Measurements from ENCODE around the gene TMEM202. TPM values are rescaled to one million over a fixed set of nuclear protein-coding genes. Genes with fewer than 3 reads are reported as not detected.

The TMEM202 gene
- total and polyA plus RNA-seq, 12 donors = not detected

DNA sequence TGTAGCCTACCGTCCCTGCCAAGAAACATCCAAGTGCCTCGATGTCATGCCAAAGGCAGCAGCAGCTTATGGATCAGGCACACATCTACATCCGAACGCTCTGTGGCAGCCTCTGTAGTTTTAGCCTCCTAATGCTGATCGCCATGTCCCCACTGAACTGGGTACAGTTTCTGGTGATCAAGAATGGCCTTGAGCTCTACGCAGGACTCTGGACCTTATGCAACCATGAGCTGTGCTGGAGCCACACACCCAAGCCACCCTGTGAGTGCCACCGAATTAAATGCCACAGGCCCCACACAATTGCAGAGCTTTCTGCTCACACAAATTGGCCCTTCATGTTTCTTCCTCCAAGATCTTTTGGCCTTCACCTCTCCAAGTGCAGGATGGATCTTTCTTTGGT lies 543 bp downstream of the TMEM202 start:
- intact Hi-C loops (cut with DNase I) = no loop called here
- Histone ChIP-seq H3K4me1 (replicated peaks in 1 of 2) (no peaks in the 10 kb centered on the region), H3K27ac (no peak overlapping the region), H3K4me3 (no peak overlapping the region), H3K9me3 (replicated peaks in 1 of 3) (no peaks in the 10 kb centered on the region), H3K27me3 (no peaks in the 10 kb centered on the region), H3K36me3 (replicated peaks in 1 of 2) (no peaks in the 10 kb centered on the region)
- peak in 1 of 7 donors; percentile 1 for DNase-seq
- no peak for TF ChIP-seq POLR2A (IDR thresholded peaks at IDR 0.05)
- TF ChIP-seq, protein P1, sequence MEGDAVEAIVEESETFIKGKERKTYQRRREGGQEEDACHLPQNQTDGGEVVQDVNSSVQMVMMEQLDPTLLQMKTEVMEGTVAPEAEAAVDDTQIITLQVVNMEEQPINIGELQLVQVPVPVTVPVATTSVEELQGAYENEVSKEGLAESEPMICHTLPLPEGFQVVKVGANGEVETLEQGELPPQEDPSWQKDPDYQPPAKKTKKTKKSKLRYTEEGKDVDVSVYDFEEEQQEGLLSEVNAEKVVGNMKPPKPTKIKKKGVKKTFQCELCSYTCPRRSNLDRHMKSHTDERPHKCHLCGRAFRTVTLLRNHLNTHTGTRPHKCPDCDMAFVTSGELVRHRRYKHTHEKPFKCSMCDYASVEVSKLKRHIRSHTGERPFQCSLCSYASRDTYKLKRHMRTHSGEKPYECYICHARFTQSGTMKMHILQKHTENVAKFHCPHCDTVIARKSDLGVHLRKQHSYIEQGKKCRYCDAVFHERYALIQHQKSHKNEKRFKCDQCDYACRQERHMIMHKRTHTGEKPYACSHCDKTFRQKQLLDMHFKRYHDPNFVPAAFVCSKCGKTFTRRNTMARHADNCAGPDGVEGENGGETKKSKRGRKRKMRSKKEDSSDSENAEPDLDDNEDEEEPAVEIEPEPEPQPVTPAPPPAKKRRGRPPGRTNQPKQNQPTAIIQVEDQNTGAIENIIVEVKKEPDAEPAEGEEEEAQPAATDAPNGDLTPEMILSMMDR (IDR thresholded peaks at IDR 0.05) = no peak
- WGBS, 4 donors = 72 to 82% (median 77%) methylated on average over 7 of the region's 7 CpGs

DNA sequence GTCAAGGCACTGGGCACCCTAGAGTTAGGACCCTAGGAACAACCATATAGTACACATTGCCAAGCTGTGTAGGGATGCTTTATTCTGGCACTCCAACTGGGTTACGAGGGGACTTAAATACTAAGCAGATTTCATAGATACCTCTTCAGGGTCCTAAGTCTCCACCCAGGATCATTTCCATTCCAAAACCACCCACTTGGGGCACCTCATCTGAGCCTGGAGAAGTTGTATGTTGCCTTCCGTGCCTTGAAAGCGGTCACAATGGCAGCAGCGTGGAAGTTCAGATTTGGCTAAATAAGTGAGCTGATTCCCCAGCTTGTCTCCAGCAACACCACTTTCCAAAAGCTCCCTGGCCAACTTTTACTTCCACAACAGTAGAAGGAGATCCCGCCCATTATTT lies 4.6 kb downstream of the TMEM202 start:
- no peaks in the 10 kb centered on the region for H3K27me3 ChIP-seq
- H3K4me1 ChIP-seq (replicated peaks in 1 of 2) = no peaks in the 10 kb centered on the region
- no peak overlapping the region for H3K27ac ChIP-seq
- H3K36me3 ChIP-seq (replicated peaks in 1 of 2) = no peaks in the 10 kb centered on the region
- DNase-seq = no peak
- H3K9me3 ChIP-seq (replicated peaks in 1 of 3) = no peaks in the 10 kb centered on the region
- 76 to 87% (median 83%) methylated on average over 5 of the region's 5 CpGs for WGBS, 4 donors
- no peak overlapping the region for H3K4me3 ChIP-seq
- intact Hi-C loops (cut with DNase I) = no loop called here
- TF ChIP-seq POLR2A (IDR thresholded peaks at IDR 0.05) = no peak
- TF ChIP-seq, protein P1 (IDR thresholded peaks at IDR 0.05) = no peak

DNA sequence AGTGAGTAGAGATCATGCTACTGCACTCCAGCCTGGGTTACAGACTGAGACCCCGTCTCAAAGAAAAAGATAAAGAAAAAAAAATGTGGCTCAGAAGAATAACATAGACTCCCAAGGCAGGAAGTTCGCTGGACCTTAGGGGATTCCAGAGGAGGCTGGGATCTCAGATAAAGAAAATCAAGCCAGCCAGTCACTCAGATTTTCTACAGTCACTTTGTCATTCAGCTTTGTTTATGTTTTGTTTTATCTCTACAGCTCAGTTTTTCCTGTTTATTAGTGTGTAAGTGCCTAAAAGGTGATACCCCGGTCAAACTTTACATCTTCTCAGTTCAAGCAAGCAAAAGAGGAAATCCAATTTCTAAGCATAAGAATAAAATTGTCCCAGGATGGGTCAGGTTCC lies 6.3 kb downstream of the TMEM202 start:
- Histone ChIP-seq H3K4me1 (replicated peaks in 1 of 2) (no peaks in the 10 kb centered on the region), H3K9me3 (replicated peaks in 1 of 3) (no peaks in the 10 kb centered on the region), H3K27me3 (no peaks in the 10 kb centered on the region), H3K4me3 (no peak overlapping the region), H3K27ac (no peak overlapping the region), H3K36me3 (replicated peaks in 1 of 2) (no peaks in the 10 kb centered on the region)
- 34 to 45% (median 39%) methylated on average over 3 of the region's 3 CpGs for WGBS, 4 donors
- DNase-seq = no peak
- TF ChIP-seq, protein P1 (IDR thresholded peaks at IDR 0.05) = no peak
- TF ChIP-seq POLR2A (IDR thresholded peaks at IDR 0.05) = no peak
- intact Hi-C loops (cut with DNase I) = no loop called here

DNA sequence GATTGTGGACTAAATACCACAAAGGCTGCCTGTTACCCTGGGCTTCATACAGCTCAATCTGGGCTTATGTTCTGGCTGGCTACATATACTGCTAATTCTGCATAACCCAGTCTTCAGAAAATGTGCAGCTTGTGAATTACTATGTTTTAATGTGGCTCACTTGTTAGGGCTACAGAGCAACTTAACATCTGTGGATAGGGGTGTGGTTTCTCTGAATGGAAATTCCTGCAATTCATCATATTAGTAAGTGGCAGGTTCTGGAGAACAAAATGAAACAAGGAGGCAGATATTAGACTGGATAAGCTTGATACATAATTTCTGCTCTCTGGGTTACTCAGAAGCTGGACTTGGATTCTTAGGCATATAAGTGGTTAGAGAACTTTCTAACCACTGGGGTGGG lies 6.7 kb downstream of the TMEM202 start:
- no peaks in the 10 kb centered on the region for H3K4me1 ChIP-seq (replicated peaks in 1 of 2)
- TF ChIP-seq POLR2A (IDR thresholded peaks at IDR 0.05) = no peak
- TF ChIP-seq, protein P1 (IDR thresholded peaks at IDR 0.05) = no peak
- intact Hi-C loops (cut with DNase I) = no loop called here
- no peak for DNase-seq
- H3K27me3 ChIP-seq = no peaks in the 10 kb centered on the region
- H3K36me3 ChIP-seq (replicated peaks in 1 of 2) = no peaks in the 10 kb centered on the region
- H3K27ac ChIP-seq = no peak overlapping the region
- H3K9me3 ChIP-seq (replicated peaks in 1 of 3) = no peaks in the 10 kb centered on the region
- H3K4me3 ChIP-seq = no peak overlapping the region

Measured in adrenal gland (tissue), 12 donors.